Amniotic stem cell (primary cell): Measurements from ENCODE around the gene TNFRSF18.

Experiments used
- DNase-seq: peaks from one replicate; lab custom pipeline; 2025; lab: John Stamatoyannopoulos, UW

Gene TNFRSF18

DNA sequence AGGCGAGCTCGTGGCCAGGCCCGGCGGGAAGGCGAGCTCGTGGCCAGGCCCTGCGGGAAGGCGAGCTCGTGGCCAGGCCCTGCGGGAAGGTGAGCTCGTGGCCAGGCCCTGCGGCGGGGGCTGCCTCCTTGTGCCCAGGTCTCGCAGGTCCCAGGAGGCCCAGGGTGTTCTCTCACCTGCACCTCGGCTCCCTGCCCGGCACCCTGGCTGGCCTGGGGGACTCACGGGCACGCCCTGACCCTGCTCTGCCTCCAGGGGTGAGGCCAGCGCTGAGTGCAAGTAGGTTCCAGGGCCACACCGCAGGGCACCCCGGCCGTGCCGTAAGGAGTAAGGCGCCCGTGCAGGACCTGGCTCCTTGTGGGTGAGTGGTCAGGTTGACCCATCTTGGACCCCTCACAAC is 21.0 kb upstream of the TNFRSF18 start:
- no peak for DNase-seq

DNA sequence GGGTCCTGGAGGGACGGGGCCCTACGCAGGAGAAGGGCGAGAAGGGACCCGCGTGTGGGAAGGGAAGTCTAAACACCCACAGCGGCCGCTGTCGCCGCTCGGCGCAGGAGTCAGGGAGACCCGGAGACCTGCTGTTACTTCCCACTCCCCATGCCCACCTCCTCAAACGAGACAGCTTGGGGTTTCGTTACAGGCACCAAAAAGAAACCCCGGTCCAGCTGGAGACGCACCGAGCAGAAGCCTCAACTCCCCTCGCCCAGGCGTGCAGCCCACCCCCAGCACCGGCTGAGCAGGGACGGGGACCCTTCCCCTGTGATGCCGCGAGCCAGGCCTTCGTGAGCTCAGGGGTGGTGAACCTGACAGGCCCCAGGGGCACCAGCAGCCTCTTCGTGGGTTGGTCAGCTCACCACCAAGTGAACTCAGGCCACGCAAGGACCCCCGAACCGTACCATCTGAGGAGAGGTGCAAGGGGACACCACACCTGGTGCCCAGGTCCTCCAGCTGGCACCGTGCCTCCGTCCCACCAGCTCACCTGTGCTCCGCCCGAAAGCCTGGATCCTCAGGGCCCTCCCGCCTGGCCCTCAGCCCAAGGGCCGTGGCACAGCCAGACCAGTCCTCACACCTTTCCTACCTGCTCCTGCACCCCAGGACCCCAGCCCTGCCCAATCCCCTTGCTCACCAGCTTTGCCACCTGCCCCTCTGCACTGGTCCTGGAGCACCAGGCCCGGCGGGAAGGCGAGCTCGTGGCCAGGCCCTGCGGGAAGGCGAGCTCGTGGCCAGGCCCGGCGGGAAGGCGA is 20.4 kb upstream of the TNFRSF18 start:
- DNase-seq, result no peak

GRCh38 chr1:1225913-1226312 is 19.5 kb upstream of the TNFRSF18 start:
- DNase-seq, result no peak

DNA sequence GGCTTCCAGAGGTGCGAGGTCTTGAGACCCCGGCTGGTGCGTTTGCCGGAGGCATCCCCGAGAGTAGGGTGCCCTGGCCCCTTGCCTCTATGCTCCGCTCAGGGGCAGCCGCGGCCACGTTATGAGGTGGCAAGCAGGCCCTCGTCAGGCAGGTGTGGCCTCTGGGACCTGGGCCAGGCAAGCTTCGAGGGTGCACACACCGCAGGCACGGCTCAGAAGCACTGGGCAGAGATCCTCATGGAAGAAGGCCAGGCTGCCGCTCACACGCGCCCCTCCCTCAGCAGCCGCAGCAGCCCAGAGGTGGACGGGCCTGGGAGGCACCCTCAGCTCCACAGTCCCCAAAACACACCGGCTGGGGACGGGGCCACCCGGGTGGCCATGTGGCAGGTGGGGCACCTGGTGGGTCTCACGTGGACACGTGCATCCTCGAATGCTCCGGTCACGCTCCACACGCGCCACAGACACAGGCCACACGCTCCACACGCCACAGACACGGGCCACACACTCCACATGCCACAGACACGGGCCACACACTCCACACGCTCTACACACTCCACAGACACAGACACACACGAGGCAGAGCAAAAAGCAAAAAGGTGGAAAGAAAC is 18.9 kb upstream of the TNFRSF18 start:
- DNase-seq, result no peak

- no peak for DNase-seq
These were observed 17.5 kb upstream of the TNFRSF18 start for GRCh38 chr1:1223891-1224290.

DNA sequence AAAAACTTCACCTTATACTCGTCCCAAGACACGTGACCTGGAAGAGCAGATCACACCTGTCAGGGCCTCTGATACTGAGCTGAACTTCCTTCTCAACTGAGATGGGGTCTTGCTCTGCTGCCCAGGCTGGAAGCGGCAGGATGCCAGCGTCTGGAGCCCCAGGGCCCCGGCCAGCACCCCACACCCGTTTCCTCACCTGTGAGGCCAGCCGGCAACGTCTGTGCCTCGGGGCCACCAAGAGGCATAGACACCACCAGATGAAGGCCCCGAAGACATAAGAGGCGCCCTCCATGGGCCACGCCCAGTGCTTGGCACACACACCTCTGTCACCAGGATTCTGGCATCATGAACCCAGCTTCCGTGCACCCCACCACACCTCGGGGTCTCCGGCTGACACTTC is 16.9 kb upstream of the TNFRSF18 start:
- no peak for DNase-seq

GRCh38 chr1:1222575-1223225 is 16.3 kb upstream of the TNFRSF18 start:
- no peak for DNase-seq

- DNase-seq, result no peak
These were observed 15.6 kb upstream of the TNFRSF18 start for GRCh38 chr1:1221887-1222574.

DNA sequence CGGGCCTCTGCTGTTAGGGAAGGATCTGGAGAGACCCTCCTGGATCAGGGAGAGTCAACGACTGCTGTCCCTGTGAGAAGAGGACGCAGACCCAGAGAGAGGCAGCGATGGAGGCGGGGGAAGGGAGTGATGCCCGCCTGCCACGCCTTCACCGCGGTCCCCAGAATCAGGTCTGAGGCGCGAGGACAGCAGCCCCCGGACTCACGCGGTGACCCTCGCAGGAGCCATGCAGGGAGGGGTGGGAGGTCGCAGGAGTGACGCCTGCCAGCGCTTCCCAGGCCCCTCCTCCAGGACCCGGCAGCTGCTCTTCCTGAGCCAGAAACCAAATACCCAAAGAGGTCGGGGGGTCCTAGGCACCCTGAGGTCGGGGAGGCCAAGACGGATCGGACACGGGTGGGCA is 13.8 kb upstream of the TNFRSF18 start:
- no peak for DNase-seq

DNA sequence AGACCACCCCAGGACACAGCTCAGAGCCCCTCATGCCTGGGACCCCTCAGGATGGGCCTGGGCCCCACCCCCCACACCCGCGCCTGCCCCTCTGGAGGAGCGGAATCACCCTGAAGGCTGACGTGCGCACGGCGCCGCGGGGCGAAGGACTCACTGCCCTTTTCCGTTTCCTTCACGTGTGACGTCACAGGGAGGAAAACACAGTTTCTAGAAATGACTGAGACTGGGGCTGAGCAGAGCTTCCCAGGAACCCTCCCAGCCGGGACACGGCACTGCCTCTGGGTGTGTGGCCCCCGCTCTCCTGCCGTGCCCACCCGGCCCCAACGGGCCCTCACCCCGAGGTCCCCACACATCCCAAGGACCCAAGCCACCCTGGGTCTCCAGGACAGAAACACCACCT is 12.9 kb upstream of the TNFRSF18 start:
- DNase-seq, result no peak

DNA sequence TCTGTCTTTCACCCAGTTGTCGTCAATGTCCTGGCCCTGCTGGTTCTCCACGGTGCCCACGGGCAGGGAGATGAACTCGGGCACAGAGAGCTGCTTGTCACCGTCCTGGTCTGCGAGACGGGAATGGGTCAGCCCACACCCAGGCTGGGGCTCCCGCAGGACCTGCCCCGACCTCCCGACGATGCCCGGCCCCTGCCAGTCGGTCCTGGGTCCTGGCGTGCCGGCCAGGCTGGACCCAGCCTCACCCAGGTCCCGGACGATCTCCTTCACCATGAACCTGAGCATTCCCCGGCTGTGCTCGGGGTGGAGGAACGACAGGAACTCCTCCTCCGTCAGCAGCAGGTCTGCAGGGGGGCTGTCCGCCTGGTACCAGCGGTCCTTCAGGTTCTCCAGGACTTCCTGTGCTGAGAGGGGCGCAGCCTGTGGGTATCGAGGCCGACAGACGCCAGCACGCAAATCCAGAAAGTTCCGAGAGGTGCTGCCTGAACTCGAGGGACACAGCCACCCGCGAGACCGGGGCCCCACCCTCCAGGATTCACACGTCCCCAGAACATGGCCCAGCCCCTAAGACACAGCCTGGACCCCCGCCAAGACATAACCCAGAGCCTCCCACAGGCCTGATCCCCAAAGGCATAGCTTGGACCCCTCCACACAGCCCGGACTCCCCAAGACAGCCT is 12.3 kb upstream of the TNFRSF18 start:
- DNase-seq, result no peak

- no peak for DNase-seq
These were observed 11.5 kb upstream of the TNFRSF18 start for GRCh38 chr1:1217621-1218523.

GRCh38 chr1:1216770-1217620 is 10.6 kb upstream of the TNFRSF18 start:
- DNase-seq, result no peak

- no peak for DNase-seq
These were observed 9.7 kb upstream of the TNFRSF18 start for GRCh38 chr1:1215881-1216605.

DNA sequence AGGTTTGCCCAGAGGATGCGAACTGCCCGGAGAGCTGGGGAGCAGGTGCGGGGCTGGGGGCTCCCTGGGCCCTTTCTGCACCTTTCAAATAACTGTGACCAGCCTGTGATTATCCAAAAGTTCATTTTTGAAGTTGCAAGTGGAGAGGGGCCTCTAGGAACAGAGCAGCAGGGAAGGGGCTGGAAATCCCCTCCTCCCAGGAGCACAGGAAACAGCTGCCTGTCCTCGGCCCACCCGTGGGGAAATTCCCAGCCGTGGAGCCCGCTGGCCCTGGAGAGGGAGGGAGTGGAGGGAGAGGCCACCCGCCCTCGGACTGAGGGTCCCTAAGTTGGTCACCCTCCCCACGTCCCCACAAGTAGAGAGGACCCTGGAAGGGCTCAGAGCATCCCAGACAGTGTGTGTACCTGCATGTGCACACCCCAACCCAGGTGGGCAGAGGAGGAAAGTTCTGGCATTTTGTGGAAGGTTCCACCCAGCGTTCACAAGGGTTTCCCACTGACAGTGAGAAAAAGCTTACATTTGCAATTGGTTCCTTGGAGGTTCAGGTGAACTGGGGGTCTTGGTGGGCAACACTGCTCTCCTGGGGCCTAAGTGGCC is 8.8 kb upstream of the TNFRSF18 start:
- no peak for DNase-seq

GRCh38 chr1:1213345-1214265 is 7.2 kb upstream of the TNFRSF18 start, which contains the start of gene TNFRSF4:
TSS of gene TNFRSF4 (minus strand) at chr1:1214153. CDS start at chr1:1214127, 26 bp downstream.
- no peak for DNase-seq

DNA sequence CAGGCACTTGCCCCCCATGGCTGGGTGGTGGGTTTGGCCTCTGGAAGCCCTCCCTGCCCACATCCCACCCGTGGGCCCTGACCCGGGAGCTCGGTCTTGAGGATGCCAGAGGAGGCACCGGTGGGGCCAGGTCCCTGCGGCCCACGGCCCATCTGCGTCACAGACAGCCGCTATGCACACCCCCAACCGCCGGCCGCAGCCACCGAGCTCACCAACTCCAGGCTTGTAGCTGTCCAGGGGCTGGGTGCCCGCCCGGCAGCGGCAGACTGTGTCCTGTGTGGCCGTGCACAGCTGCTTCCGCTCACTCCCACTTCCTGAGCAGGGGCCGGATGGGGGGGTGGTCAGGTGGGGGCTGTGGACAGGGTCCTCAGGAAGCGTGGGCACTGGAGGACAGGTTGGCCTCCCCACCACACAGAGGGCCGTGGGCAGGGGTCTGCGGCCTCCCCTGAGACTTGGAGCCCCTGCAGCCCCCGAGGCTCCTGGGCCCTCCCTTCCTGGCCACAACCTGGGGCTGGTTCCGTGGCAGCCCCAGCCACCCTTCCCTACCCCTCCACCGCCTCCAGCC is 6.5 kb upstream of the TNFRSF18 start:
- DNase-seq, result no peak
